HK-2 (cell line): ENCODE measurements around the gene SLC7A7.
"Not testable (repeated sequence)": the region's sequence is repeated elsewhere in the genome, so short reads cannot be mapped to it uniquely, and the experiment has no call there.

ENCODE experiments used
- DNase-seq: peaks from one replicate; pipeline ENCODE4 v3.0.0-alpha.2; 2018; ENCODE audit not compliant: unreplicated experiment

SLC7A7 gene

DNA sequence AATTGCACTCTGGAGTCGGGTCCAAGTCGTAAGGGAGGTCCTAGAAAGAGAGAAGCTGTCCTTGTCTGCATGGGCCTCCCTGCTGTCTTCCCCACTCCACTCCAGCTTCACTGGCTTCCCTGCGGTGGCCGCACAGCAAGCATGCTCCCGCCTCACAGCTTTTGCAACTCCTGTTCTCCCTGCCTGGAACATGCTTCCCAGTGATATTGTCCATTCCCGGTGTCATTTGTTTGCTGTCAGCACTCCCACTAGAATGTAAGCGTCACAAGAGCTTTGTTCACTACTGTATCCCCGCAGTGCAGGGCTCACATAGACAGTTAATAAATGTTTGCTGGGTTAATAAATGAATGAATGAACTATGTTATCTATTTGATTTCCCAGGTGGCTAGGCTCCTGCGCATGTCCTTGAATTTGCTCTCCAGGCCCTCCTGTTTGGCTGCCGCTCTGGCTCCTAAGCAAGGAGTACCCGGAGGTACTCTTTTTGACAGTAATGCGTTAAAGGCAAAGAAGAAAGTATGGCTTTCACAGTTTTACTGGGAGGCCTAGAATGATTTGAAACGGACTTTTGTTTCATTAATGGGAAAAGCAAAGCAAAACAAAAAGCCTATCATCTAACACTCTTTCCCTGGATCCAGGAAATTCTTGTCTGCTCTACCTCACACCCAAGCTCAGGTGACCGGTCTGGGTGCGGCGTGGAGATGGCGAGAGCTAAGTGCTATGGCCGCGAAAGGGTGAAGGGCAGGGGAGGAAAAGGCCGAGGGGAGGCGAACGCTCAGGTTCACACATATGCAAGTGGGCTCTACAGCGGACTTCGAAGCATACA, 6.2 kb upstream of the SLC7A7 start:
- DNase-seq = peak; percentile 32

- no peak for DNase-seq
Measured at GRCh38 chr14:22820731-22821130, 5.5 kb upstream of the SLC7A7 start.

- no peak for DNase-seq
Measured at GRCh38 chr14:22819151-22819988, 4.1 kb upstream of the SLC7A7 start.

GRCh38 chr14:22814373-22814772, 862 bp downstream of the SLC7A7 start:
- no peak for DNase-seq

DNA sequence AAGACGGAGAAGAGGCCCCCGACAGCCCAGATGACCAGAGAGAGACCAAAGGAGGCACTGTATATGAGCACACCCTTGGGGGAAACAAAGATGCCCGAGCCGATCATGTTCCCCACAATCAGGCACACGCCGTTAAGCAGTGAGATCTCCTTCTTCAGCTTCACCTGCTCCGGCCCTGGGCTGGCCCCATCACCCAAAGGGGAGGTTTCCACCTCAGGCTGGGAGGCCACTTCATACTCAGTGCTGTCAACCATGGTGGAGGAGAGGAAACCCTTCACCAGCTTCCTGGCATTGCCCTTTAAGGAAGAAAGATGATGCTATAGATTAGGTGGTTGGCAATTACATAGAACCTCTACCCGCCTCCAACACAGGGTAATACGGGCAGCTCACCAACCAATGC, 2.1 kb downstream of the SLC7A7 start:
- no peak for DNase-seq

- DNase-seq = no peak
Measured at GRCh38 chr14:22812744-22813143, 2.5 kb downstream of the SLC7A7 start.

GRCh38 chr14:22811722-22812121, 3.5 kb downstream of the SLC7A7 start:
- DNase-seq = no peak

DNA sequence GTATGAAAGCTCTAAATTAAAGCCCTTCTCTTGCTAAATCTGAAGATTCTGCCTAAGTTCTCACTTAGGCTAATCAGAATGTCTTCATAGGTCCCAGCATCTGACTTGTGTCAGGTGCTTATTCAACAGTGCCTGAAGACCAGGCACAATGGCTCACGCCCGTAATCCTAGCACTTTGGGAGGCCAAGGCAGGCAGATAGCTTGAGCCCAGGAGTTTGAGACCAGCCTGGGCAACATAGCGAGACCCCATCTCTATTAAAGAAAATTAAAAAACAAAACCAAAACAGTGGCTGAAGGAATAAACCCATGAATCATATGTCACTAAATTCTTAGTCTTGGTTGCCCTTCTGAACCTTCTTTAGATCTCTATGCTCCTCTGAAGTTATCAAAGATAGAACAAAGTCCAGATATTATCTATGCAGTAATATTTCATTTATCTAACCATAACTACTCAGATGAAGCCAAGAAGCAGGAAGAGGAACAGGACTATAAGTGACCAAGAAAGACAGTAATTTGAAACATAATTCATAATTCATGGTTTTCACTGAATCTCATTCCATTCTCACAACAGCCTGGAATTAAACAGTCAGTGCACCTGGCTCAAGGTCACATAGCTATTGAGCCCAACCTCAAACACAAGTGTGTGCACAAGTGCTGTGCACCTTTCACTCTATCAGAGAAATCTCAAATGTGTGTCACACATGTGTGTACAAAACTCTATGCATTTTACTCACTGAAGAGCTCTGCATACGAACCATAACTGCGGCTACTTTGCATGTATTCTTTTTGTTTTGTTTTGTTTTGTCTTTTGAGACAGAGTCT, 6.6 kb downstream of the SLC7A7 start:
- no peak for DNase-seq

DNA sequence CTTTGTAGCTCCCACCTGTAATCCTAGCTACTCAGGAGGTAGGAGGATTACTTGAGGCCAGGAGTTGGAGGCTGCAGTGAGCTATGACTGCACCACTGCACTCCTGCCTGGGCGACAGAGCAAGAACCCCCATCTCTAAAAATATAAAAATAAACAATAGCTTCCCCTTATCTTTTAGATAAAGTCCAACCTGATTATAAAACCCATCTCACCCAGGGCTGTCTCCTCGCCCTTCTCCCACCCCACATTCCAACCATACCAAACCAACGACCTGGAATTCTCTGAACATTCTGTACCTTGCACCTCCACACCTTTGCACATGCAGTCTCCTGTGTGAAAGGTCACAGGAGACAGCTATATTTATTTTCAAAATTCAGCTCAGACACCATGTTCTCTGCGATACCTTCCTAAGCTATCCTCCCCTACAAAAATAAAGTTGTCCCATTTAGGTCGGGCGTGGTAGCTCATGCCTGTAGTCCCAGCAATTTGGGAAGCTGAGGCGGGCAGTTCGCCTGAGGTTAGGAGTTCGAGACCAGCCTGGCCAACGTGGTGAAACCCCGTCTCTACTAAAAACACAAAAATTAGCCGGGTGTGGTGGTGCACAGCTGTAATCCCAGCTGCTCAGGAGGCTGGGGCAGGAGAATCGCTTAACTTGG, 7.7 kb downstream of the SLC7A7 start:
- no peak for DNase-seq

GRCh38 chr14:22805235-22805634, 10.0 kb downstream of the SLC7A7 start:
- DNase-seq = not testable (repeated sequence)

DNA sequence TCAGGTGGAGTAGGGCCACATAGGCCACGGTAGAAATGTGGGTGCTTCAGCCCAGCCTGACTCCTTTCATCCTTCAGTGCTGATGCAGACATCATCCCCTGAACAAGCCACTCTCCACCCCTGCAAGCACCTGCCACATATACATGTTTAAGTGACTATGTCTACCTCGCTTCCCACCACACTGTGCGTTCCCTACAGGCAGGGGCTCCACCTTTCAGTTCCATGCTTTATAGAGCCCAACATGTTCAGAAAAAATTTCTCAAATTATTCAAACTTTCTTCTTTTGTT, 11.6 kb downstream of the SLC7A7 start:
- DNase-seq = no peak

- no peak for DNase-seq
Measured at GRCh38 chr14:22802860-22803686, 12.2 kb downstream of the SLC7A7 start.

- DNase-seq = no peak
Measured at GRCh38 chr14:22801716-22802115, 13.5 kb downstream of the SLC7A7 start.

- no peak for DNase-seq
Measured at GRCh38 chr14:22800346-22800745, 14.9 kb downstream of the SLC7A7 start.

GRCh38 chr14:22798528-22798927, 16.7 kb downstream of the SLC7A7 start:
- DNase-seq = no peak

DNA sequence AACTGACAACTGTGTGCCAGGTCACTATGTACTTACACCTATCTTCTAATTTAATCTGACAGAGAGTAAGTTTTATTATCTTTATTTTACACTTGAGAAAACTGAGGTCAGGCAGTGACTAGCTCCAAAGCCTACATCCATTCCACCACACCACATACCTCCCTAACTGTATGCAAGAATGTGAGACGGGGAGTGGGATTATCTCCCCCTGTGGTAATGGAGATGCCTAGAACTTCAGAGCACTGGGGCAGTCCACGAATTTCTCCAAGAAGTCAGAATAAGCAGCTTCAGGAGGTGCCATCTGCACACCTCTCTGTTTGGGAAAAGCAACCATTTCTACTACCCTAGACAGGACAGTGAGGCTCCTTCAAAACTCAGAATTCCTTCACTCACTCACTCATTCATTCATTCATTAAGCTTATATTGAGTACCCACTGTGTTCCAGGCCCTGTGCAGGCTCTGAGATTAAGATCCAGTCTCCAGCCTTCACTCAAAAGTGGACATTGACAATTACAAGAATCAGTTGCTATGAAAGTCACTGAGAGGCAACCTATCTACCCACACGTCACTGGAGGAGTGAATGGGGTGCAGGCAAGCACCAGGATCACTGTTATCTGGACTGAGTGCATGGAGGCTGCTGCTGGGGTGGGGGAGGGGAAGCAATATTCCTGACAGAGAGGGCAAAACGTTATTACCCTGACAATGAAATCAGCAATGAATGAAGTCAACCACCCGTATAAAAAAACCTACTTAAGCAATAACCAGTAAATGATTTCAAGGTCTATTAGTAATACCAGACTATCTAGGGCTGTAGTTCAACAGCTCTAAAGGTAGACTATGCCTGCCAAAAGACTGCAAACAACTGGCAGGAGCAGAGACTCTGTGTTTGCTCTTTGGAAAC, 18.0 kb downstream of the SLC7A7 start:
- DNase-seq = no peak

GRCh38 chr14:22796087-22796707, 19.0 kb downstream of the SLC7A7 start:
- DNase-seq = no peak

- DNase-seq = no peak
Measured at GRCh38 chr14:22794551-22794951, 20.7 kb downstream of the SLC7A7 start.

GRCh38 chr14:22793976-22794375, 21.3 kb downstream of the SLC7A7 start:
- no peak for DNase-seq
